Activated T-cell treated with anti-CD3 and anti-CD28 coated beads, Interleukin-2, amount 50 U/mL, for 24 hours (primary cell): ENCODE measurements around the gene ABCC6.
"Not testable (repeated sequence)": the region's sequence is repeated elsewhere in the genome, so short reads cannot be mapped to it uniquely, and the experiment has no call there.

Source experiments
- DNase-seq: peaks from one replicate; pipeline ENCODE4 v3.0.0-alpha.2; 2020
- H3K27ac Mint-ChIP-seq: 2 replicates; pipeline ENCODE4 v1.8.0; 2020; ENCODE audit warnings: mild to moderate bottlenecking, mixed read lengths
- H3K27me3 Mint-ChIP-seq: 2 replicates; pipeline ENCODE4 v1.8.0; 2020; ENCODE audit warnings: mixed read lengths
- H3K36me3 Mint-ChIP-seq: 2 replicates; pipeline ENCODE4 v1.8.0; 2020; ENCODE audit warnings: low read depth, mixed read lengths
- H3K4me1 Mint-ChIP-seq: 2 replicates; pipeline ENCODE4 v1.8.0; 2020; ENCODE audit warnings: low read depth, mixed read lengths
- H3K4me3 Mint-ChIP-seq: 2 replicates; pipeline ENCODE4 v1.8.0; 2020; ENCODE audit warnings: mild to moderate bottlenecking, moderate library complexity, mixed read lengths
- H3K9me3 Mint-ChIP-seq: 2 replicates; pipeline ENCODE4 v1.8.0; 2020; ENCODE audit warnings: mixed read lengths

Gene ABCC6

GRCh38 chr16:16150878-16151152 is 72.5 kb downstream of the ABCC6 start:
- Mint-ChIP-seq H3K36me3 (peaks cover 16% of the 10 kb centered on the region), H3K9me3 (no peaks in the 10 kb centered on the region), H3K4me3 (no peak overlapping the region), H3K27ac (no peak overlapping the region), H3K27me3 (no peaks in the 10 kb centered on the region), H3K4me1 (no peaks in the 10 kb centered on the region)
- no peak for DNase-seq

DNA sequence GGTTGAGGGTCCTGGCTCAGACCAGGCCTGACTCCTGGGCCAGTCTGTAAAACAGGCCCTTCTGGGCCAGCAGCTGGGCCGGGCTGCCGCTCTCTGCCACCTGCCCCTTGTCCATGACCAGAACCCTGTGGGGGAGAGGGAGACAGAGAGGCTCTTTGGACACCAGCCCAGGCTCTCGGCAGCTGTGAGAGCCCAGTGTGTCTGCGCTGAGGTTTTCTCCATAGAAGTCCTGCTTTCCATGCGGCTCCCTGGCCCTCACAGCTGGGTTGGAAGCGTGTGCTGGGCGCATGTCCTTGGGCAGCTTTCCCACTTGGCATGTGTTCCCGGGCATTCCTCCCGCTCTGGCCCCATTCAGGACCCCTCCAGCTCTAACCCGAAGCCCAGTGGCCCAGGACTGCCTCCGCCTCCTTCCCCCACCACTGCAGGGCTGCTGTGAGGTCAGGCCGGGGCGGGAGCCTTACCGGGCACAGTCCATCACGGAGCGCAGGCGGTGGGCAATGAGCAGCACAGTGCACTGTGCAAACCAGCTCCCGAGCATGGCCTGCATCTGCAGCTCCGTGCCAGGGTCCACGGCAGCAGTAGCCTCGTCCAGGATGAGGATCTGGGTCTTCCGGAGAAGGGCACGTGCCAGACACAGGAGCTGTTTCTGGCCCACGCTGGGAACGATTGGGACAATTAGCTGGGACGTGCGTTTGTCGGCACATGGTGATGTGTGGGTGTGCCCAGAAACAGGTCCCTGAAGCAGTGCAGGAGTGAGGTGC is 73.0 kb downstream of the ABCC6 start:
- H3K36me3 Mint-ChIP-seq = peaks cover 21% of the 10 kb centered on the region
- no peak for DNase-seq
- H3K9me3 Mint-ChIP-seq = no peaks in the 10 kb centered on the region
- H3K4me1 Mint-ChIP-seq = no peaks in the 10 kb centered on the region
- H3K4me3 Mint-ChIP-seq = no peak overlapping the region
- H3K27me3 Mint-ChIP-seq = no peaks in the 10 kb centered on the region
- H3K27ac Mint-ChIP-seq = no peak overlapping the region

- DNase-seq = no peak
- no peaks in the 10 kb centered on the region for H3K9me3 Mint-ChIP-seq
- H3K4me3 Mint-ChIP-seq = no peak overlapping the region
- no peaks in the 10 kb centered on the region for H3K4me1 Mint-ChIP-seq
- H3K27ac Mint-ChIP-seq = no peak overlapping the region
- H3K27me3 Mint-ChIP-seq = no peaks in the 10 kb centered on the region
- peaks cover 27% of the 10 kb centered on the region for H3K36me3 Mint-ChIP-seq
These were observed 73.6 kb downstream of the ABCC6 start for GRCh38 chr16:16149710-16150116.

GRCh38 chr16:16148755-16149154 is 74.5 kb downstream of the ABCC6 start:
- Mint-ChIP-seq H3K9me3 (no peaks in the 10 kb centered on the region), H3K36me3 (peaks cover 37% of the 10 kb centered on the region), H3K4me3 (no peak overlapping the region), H3K4me1 (no peaks in the 10 kb centered on the region), H3K27ac (no peak overlapping the region), H3K27me3 (no peaks in the 10 kb centered on the region)
- DNase-seq = no peak

GRCh38 chr16:16148000-16148599 is 75.2 kb downstream of the ABCC6 start:
- H3K27me3 Mint-ChIP-seq, DNase-seq, H3K4me3 Mint-ChIP-seq, H3K27ac Mint-ChIP-seq, H3K4me1 Mint-ChIP-seq, H3K9me3 Mint-ChIP-seq: not testable (repeated sequence)
- H3K36me3 Mint-ChIP-seq = peaks cover 41% of the 10 kb centered on the region

- Mint-ChIP-seq H3K4me1 (no peaks in the 10 kb centered on the region), H3K9me3 (no peaks in the 10 kb centered on the region), H3K36me3 (peaks cover 47% of the 10 kb centered on the region), H3K4me3 (no peak overlapping the region), H3K27ac (no peak overlapping the region), H3K27me3 (no peaks in the 10 kb centered on the region)
- no peak for DNase-seq
These were observed 75.8 kb downstream of the ABCC6 start for GRCh38 chr16:16147316-16147999.

- Mint-ChIP-seq H3K4me3 (no peak overlapping the region), H3K9me3 (no peaks in the 10 kb centered on the region), H3K36me3 (peaks cover 54% of the 10 kb centered on the region), H3K27ac (no peak overlapping the region), H3K27me3 (no peaks in the 10 kb centered on the region), H3K4me1 (no peaks in the 10 kb centered on the region)
- no peak for DNase-seq
These were observed 76.6 kb downstream of the ABCC6 start for GRCh38 chr16:16146380-16147315.

- Mint-ChIP-seq H3K4me1 (no peaks in the 10 kb centered on the region), H3K27me3 (no peaks in the 10 kb centered on the region), H3K4me3 (no peak overlapping the region), H3K9me3 (no peaks in the 10 kb centered on the region), H3K36me3 (peaks cover 68% of the 10 kb centered on the region), H3K27ac (peak overlapping the region; percentile 31)
- DNase-seq = no peak
These were observed 78.0 kb downstream of the ABCC6 start for GRCh38 chr16:16145286-16145685.

- peaks cover 76% of the 10 kb centered on the region for H3K36me3 Mint-ChIP-seq
- H3K27me3 Mint-ChIP-seq = no peaks in the 10 kb centered on the region
- H3K27ac Mint-ChIP-seq = peak overlapping the region; percentile 10
- no peaks in the 10 kb centered on the region for H3K9me3 Mint-ChIP-seq
- no peak overlapping the region for H3K4me3 Mint-ChIP-seq
- H3K4me1 Mint-ChIP-seq = no peaks in the 10 kb centered on the region
- DNase-seq = no peak
These were observed 78.9 kb downstream of the ABCC6 start for GRCh38 chr16:16144416-16144815.

- no peak overlapping the region for H3K4me3 Mint-ChIP-seq
- H3K27ac Mint-ChIP-seq = no peak overlapping the region
- H3K36me3 Mint-ChIP-seq = peaks cover 80% of the 10 kb centered on the region
These were observed 79.4 kb downstream of the ABCC6 start for GRCh38 chr16:16143931-16144330.

GRCh38 chr16:16143038-16143763 is 80.1 kb downstream of the ABCC6 start:
- Mint-ChIP-seq H3K4me3 (no peak overlapping the region), H3K9me3 (no peaks in the 10 kb centered on the region), H3K27me3 (no peaks in the 10 kb centered on the region), H3K27ac (no peak overlapping the region), H3K4me1 (no peaks in the 10 kb centered on the region), H3K36me3 (peaks cover 87% of the 10 kb centered on the region)
- DNase-seq = no peak

More at GRCh38 chr16:16143931-16144330, 79.4 kb downstream of the ABCC6 start:
- Mint-ChIP-seq H3K9me3 (no peaks in the 10 kb centered on the region), H3K27me3 (no peaks in the 10 kb centered on the region), H3K4me1 (no peaks in the 10 kb centered on the region)
- no peak for DNase-seq

GRCh38 chr16:16141784-16142396 is 81.4 kb downstream of the ABCC6 start:
- no peak for DNase-seq
- H3K27me3 Mint-ChIP-seq = no peaks in the 10 kb centered on the region
- no peak overlapping the region for H3K27ac Mint-ChIP-seq
- peaks cover 90% of the 10 kb centered on the region for H3K36me3 Mint-ChIP-seq
- no peak overlapping the region for H3K4me3 Mint-ChIP-seq
- no peaks in the 10 kb centered on the region for H3K9me3 Mint-ChIP-seq
- H3K4me1 Mint-ChIP-seq = no peaks in the 10 kb centered on the region

- no peaks in the 10 kb centered on the region for H3K27me3 Mint-ChIP-seq
- no peaks in the 10 kb centered on the region for H3K4me1 Mint-ChIP-seq
These were observed 82.2 kb downstream of the ABCC6 start for GRCh38 chr16:16141141-16141540.

More at GRCh38 chr16:16141141-16141540, 82.2 kb downstream of the ABCC6 start:
- Mint-ChIP-seq H3K36me3 (peaks cover 91% of the 10 kb centered on the region), H3K4me3 (no peak overlapping the region), H3K27ac (no peak overlapping the region), H3K9me3 (no peaks in the 10 kb centered on the region)
- no peak for DNase-seq
